DMS153 (cell line): ENCODE measurements around the gene ADGRG7.
"Not testable (repeated sequence)": the region's sequence is repeated elsewhere in the genome, so short reads cannot be mapped to it uniquely, and the experiment has no call there.

Experiments used
- DNase-seq: peaks from one replicate; lab custom pipeline; 2025; lab: John Stamatoyannopoulos, UW

The ADGRG7 gene

DNA sequence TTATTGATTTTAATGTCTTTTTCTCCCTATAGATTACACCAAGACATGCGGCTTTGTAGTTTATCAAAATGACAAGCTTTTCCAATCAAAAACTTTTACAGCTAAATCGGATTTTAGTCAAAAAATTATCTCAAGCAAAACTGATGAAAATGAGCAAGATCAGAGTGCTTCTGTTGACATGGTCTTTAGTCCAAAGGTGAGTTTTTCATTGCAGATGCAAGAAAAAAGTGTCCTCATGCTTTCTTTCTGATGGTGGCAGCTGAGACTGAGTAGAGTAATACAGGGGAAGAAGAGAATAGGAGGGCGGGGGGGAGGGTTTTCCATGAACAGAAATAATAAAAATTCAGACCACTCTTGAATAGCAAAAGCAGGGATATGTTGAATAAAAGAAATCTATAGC is 36.5 kb downstream of the ADGRG7 start:
- no peak for DNase-seq

DNA sequence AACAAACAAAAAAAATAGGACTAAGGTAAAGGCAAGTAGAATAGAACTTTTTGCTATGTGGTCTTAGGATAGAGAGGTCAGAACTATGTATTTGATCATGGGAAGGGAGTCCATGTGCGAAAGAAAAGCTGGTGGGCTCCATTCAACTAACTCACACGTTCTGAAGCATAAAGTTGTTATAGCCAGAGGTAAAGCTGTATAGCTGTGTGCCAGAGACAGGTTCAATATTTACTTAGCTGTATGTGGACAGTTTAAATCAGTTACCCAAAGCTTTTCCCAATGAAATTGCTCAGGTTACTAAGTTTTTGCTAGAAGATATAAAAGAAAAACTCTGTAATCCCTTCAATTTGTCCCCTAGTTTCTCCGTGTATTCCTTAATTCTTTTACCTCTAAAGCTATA is 37.8 kb downstream of the ADGRG7 start:
- no peak for DNase-seq

DNA sequence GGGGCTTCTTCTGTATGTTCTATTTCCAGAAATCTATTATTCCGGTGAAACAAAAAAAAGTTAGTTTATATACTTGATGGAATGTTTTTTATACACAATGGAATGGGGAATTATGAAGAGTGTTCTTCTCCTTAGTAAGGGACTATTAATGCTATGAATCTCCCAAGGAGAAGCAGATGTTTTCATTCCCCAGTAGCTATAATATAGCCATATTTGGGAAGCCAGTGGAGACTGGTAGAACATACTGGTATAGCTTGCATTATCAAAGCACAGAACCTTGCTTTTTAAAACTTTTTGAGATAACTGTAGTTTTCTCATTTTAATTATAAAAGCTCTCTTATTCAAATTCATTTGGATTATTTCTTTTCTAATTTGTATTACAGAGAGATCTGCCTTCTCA is 38.3 kb downstream of the ADGRG7 start:
- DNase-seq: no peak

DNA sequence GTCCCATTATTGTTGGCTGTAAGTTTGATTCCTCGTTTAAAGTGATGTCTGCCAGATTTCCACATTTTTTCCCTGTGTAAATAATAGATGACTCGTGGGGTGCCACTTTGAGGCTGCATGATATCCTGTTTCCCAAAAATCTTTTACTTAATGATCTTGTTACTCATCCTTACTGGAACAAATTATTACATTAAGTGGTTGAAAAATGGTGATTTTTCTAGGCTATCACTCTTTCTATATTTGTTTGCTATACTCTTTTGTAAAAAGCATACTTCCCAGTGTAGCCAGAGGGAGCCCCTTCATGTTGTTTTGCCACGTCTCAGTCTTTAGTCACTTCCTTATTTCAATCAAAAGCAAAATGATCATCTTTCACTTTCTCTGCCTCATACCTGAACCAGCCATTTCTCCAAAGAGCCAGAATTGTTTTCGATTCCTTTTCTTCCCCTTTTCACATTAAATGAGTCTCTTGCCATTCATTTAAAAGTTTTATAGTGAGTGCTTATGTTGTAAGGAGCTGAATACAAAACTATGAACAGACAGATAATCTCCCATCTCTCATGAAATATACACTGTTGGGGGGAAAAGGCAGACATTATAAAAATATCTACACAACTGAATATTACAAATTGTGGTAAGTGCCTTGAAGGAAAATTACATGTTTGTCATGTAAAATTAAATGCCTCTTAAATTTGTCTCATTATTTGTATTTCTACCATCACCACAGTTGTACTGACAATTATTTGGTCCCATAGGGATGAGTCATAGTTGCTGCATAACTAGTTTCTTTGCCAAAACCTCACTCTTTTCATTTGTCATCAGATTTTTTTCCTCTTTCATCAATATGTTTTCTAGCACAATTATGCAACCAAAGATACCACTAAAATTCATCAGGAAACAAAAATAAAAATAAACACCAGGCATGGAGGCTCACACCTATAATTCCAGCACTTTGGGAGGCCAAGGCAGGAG is 41.5 kb downstream of the ADGRG7 start:
- no peak for DNase-seq

DNA sequence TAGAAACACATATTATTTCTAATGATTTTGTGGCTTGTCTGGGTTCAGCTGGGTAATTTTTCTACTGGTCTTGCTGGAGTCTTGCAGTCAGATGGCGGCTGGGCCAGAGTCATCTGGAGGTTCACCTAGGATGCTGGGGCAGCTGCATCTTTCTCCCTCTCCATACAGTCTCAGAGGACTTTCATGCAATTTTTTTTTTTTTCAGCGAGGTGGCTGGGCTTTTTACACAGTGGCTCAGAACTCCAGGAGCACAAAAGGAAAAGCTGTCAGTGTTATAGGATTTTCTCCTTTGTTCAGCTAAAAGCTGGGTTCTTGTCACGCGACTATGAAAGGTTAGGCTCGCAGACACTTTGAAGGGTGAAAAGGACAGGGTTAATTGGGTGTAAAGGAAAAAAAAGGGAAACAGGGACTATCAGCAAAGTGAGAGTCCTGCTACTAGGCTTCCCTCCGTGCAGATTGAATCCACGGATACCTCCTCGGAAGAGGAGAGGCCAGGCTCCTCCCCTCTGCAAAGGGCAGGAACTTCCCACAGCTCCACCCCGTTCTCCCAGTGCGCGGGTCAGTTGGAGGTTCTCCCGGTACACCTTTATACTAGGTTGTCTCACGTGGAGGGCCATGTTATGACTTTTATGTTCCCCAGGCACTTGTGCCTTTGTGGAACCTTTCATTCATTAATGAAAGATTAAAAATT is 44.3 kb downstream of the ADGRG7 start:
- DNase-seq: no peak

DNA sequence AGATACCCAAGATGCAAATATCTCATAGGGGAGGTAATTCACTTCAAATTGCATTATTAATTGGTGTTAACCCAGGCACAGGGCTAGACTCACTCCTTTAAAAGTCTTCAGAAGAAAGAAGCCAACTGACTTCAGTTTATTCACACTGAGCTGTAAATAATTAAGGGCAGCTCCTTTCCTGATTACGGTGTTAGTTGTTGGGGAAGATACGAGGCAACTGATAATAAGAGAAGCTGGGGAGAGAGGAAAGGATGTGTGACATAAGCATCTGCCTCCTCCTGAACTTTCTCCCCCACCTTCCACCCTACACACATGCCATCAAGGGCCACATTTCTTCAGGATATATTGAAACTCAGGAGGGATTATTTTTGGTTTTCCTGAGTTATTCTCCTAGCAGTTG is 47.5 kb downstream of the ADGRG7 start:
- DNase-seq: no peak

DNA sequence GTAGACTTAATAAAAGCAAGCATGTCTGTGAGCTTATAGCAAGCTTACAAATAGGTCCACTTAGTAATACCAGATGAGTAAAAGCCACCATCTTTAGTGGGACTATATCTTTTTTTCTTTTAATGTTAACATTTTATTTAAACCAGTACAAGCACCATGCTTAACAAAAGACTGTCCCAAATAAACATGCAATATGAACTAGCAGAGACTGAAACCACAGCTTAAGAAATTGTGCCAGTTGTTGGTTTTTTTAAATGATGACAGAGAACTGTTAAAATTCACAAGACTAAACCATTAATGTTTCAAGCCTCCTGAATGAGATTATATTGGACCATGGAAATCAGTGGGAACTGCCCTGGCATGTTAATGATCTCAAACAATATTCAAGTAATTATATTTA is 51.9 kb downstream of the ADGRG7 start:
- DNase-seq: not testable (repeated sequence)

DNA sequence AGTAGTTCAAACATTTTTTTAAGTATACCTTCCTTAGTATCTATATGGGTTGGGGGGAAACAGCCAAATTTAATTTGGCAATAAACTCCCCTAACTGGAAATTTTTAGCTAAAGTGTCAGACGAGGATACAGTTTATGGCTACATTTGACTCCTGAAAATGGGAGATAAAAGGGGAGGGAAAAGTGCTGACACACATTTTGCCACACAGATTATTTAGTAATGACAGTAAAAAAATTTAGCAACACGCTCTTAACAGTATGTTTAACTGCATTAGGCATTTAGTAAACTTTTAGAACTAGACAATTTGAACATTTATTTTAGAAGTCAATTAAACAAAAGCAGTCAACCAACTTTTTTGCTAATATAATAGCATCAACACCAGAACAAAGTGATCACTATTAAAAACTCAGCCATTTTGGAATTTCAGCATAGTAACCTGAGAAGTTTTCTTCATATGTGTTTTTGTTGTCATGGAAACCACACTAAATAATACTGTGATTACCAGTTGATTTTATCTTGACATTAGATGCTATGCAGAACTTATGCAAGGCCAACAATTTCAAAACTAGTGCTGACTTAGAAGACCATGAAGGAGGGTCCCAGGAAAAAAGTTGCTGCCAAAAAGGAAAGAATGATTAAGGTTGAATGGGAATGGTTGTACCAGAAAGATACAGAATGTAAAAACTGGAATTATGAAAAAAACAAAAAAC is 52.9 kb downstream of the ADGRG7 start:
- no peak for DNase-seq

DNA sequence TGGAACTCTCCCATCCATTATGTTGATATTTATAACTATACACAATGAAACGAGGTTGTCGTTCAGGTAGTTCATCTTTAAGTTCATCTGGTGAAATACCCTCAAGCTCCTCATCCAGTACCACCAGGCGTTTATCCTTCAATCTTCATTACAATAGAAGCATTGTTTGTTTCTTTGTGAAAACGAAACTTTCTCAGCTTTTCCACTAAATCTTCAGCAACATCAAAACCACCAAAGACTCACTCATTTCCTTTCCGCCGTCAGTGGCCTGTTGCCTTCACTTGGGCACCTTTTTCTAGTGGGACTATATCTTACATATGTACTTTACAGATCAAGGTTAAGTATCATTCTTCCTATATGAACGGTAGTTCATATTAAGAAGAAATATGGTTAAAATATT is 55.8 kb downstream of the ADGRG7 start:
- no peak for DNase-seq

DNA sequence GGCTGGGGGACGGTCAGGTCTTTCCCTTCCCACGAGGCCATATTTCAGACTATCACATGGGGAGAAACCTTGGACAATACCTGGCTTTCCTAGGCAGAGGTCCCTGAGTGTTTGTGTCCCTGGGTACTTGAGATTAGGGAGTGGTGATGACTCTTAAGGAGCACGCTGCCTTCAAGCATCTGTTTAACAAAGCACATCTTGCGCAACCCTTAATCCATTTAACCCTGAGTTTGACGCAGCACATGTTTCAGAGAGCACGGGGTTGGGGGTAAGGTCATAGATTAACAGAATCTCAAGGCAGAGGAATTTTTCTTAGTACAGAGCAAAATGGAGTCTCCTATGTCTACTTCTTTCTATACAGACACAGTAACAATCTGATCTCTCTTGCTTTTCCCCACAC is 57.3 kb downstream of the ADGRG7 start:
- not testable (repeated sequence) for DNase-seq

DNA sequence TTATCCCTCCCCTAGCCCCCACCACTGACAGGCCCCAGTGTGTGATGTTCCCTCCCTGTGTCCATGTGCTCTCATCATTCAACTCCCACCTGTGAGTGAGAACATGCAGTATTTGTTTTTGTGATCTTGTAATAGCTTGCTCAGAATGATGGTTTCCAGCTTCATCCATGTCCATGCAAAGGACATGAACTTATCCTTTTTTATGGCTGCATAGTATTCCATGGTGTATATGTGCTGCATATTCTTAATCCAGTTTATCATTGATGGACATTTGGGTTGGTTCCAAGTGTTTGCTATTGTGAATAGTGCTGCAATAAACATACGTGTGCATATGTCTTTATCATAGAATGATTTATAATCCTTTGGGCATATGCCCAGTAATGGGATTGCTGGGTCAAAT is 57.9 kb downstream of the ADGRG7 start:
- not testable (repeated sequence) for DNase-seq

DNA sequence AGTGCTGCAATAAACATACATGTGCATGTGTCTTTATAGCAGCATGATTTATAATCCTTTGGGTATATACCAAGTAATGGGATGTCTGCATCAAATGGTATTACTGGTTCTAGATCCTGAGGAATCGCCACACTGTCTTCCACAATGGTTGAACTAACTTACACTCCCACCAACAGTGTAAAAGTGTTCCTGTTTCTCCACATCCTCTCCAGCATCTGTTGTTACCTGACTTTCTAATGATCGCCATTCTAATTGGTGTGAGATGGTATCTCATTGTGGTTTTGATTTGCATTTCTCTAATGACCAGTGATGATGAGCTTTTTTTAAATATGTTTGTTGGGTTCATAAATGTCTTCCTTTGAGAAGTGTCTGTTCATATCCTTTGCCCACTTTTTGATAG is 61.6 kb downstream of the ADGRG7 start:
- DNase-seq: not testable (repeated sequence)

DNA sequence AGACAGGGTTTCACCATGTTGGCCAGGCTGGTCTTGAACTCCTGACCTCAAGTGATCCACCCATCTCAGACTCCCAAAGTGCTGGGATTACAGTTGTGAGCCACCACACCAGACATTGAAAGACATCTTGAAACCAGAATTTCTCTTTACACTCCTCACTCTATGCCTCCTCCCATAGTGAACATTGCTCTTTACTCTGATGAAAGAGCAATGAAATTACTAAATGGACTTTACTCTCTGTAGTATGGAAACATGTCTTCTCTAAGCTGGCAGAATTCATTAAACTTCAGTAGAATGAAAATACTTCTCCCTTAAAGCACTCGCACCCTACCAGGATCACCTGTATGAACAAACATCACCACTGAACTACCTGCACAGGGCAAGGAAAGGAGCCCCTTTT is 72.1 kb downstream of the ADGRG7 start:
- DNase-seq: no peak

DNA sequence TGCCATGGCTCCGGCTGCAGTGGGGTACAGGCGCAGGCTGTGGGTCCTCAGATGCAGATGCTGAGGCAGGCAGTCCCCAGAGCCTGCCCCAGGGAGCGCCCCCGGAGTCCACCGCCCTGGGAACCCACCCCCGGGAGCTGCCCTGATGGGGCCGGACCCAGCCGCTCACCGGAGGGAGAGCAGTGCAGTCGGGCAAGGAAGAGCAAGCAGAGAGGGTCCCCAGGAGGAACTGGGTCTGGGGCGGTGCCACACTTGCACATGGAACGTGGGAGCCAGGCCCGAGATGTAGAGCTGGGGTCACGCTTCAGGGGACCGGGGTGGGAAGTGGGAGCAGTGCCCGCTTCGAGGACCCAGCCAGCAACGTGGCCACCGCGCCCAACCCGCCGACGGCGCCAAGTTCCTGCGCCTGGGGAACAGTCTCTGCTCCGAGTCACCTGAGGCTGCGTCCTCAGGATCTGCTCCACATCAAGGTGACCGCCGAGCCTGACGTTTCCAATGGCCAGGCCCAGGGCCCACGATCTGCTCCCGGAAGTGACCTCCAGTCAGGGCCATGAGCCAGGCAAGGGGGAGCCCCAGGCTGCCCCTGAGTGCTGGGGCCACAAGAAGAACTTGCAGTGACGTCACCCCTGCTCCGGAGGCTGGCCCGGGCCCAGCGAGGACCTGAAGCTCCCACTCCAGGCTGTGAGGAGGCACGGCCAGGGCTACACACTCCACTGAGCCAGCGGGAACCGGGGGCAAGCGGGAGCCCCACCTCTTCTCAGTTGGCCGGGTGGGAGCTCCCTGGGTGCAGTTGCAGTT is 72.9 kb downstream of the ADGRG7 start:
- DNase-seq: no peak

DNA sequence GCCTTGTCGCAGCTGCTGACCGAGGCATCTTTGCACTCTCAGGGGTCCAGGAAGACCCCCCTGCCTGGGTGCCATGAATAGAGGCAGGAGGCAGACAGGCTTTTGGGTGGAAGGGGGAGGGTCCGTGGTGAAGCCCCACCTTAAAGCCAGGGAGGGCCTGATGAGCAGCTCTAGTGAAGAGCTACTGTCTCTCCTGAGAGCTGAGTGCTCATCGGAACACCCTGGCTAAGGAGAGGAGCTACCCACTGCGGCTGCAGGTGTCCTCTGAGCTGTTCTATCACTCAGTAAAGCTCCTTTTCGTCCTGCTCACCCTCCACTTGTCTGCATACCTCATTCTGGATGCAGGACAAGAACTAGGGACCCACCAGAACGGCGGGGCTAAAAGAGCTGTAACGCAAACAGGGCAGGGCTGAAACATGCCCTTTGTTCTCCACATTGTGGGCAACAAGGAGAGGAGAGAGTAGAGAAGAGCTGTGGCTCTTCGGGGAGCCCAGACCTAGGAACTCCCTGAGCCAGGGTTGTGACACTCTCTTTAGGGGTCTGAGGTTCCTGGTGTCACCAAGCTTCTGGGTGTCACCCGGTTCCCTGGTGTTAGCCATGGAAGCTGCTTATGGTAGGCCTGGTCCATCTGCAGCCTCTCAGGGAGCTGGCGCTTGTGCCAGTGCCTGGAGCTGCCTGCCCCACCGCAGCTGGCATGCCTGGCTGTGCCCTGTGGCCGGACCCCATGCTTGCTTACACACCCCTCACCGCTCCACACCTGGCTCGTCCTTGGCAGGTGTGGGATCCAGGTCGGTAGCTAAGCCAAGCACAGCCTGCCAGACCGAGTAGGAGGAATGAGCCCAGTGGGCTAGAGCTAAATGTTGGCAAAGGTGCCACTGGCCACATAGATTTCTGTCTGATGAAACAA is 73.7 kb downstream of the ADGRG7 start:
- no peak for DNase-seq

DNA sequence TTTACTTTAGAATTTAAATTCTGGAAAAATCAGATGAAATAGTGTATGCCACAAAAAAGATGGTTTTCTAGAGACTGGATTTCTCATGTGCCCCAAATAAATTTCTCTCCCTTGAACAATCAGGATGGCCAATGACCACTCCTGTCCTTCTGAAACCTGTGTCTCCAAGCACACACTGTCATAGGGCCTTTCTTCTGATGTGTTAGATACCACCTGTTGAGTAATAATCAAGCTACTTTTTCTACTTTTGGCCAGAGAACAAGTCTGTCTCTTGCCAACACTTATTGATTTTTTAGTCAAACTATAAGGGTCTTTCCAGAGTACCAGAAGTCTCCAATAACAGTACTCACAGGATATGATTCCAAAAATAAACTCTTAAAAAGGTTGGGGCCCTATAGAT is 83.8 kb downstream of the ADGRG7 start:
- DNase-seq: no peak

DNA sequence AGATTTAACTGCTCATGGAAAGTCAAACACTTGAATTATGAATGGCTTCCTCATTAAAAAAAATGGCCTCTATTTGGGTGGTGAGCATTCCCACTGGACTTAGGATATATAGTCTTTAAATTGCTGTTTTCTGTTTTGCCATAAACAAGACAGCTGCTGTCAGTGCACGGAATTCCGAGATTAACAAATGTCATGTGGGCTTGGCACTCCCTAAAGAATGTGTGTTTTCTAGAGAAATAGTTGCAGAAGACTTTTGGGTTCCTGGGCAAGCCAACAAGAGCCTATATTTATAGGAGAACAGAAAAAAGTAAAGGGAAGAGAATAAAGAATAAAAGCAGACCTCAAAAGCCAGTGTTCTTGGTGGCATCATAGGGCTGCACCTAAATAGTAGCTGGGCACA is 86.3 kb downstream of the ADGRG7 start:
- DNase-seq: no peak

DNA sequence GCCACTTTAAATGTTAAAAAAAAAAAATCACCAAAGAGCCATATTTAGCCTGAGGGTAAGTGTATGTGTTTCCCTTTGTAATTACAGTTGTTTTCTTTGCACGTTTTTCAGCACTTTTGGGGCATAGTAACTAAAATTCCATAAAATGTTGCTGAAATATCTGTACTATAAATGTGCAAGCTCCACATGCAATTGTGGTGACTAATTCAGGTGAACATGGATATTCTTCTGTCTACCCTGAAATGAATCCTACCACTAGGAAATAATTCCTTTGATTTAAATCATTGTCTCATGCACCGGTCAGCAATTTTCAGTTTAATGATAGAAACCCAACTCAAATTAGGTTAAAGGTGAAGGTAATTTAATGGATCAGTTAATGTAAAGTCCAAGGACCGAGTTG is 86.8 kb downstream of the ADGRG7 start:
- DNase-seq: no peak

DNA sequence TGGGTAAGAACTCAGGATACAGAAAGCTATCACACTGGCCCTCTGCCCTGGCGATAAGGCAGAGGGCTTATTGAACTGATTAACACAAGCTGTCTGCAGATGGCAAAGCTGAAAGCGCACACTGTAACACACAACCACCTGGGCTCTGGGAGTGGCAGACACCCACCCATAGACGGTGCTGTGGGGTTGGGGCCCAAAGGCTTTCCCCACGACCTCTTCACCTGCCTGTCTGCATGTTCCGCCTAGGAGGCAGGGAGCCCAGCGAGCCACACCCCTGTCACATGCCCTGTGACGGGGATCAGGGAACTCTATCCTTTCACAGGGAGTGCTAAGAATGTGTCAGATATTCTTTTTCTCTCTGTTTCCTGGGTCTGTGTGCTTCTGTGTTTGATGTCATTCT is 87.8 kb downstream of the ADGRG7 start:
- no peak for DNase-seq

DNA sequence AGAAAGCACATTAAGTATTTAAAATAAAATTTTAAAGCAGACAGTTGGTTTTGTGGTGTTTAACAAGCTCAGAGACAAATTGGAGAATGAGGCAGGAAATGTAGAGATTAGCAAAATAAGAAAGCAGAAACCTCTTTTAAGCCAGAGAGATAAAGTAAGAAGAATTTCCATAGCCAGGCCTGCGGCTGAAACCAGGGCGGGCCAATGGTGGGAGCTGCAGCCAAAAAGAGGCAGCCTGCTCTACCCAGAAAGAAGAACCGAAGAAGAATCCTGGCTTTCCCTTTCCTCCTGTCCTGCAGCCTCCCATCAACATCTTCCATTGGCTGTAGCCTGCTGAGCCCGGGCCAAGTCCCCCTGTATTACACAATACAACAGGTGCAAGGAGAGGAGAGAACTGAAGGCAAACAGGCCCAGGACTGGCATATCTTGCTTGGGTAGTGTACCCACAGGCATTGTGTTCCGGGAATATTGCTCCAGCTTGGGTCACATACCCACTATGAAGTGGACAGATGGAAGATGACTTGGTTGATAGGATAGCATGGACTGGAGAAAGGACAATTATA is 88.4 kb downstream of the ADGRG7 start:
- DNase-seq: no peak

DNA sequence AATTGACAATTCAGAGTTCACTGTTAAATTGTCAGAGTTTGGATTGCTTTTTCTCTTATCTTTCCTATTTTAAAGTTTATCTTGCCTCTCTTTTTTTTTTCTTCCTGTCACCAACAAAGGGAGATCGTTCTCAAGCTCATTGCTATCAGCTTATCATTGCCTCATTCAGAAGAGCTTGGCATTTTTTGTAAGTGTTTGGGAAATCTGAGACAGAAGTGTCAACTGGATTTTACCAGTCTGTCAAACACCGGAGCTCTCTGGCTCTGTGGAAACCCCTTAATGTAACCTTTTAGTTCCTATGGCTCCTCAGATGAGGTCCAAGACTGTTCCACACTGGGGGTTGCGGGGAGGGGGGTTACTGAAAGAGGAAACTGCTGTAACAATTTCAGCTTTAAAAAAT is 89.3 kb downstream of the ADGRG7 start:
- no peak for DNase-seq
